Measurements from ENCODE around the gene CDKL2.
A peak's percentile ranks its signal among the peaks of the same experiment; 100 is the strongest.

The CDKL2 gene

DNA sequence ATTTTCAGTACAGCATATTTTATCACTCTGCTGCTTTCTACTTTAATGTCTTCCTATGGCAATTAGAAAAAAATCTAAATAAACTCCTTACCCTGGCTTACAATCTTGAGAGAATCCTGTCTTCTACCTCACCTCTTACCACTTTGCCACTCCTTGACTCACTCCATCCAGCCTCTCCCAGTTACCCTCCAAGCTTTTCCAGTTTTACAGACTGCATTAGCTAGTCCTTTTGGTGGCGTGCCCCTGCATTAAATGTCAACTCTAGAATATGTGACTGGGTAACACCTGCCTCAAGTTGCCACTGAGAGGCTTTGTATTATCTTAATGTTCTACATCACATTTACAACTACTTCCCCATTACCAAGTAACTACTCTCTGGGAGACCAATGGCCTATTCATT lies 7.5 kb upstream of the CDKL2 start:
- DNase-seq = no peak

DNA sequence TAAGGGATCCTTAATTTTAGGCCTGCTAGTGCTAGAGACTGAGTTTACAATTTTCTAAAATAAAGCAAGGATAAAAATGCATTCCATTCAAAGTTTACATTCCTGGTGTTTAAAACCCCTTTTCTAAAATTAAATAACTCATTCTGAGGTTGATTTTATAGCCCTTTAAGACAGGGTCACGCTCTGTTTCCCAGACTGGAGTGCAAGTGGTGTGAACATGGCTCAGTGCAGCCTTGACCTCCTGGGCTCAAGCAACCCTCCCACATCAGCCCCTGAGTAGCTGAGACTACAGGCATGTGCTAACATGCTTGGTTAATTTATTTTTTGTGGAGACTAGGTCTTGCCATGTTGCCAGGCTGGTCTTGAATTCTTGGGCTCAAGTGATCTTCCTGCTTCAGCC lies 6.8 kb upstream of the CDKL2 start:
- no peak for DNase-seq

DNA sequence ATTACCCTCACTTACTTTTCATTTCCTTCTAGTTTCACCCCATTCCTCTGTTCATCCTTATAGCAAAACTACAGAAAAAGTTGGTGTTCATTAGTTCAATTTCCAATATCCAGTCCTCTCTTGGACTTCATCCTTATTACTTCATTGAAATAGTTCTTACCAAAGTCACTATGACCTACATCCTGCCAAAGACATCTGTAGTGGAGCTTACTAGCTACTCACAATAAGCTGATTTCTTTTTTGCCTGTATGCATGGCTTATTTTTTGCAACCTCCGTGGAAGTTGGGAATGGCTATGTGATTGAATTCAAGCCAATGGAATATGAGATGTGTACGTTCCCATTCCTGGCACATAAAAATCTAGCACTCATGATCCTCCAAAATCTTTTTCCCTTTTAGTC lies 4.6 kb upstream of the CDKL2 start:
- DNase-seq = no peak

GRCh38 chr4:75634281-75634680 lies 4.0 kb upstream of the CDKL2 start:
- no peak for DNase-seq

GRCh38 chr4:75633846-75634245 lies 3.5 kb upstream of the CDKL2 start:
- DNase-seq = peak; percentile 26 to 53 (median 31)

- DNase-seq = no peak
These were observed 605 bp upstream of the CDKL2 start for GRCh38 chr4:75630937-75631329.

- DNase-seq = no peak
These were observed 1.1 kb downstream of the CDKL2 start for GRCh38 chr4:75629239-75629638.

- DNase-seq = peak in 2 of 3 donors; percentile 5 to 27
These were observed 7.3 kb downstream of the CDKL2 start for GRCh38 chr4:75623026-75623425.

DNA sequence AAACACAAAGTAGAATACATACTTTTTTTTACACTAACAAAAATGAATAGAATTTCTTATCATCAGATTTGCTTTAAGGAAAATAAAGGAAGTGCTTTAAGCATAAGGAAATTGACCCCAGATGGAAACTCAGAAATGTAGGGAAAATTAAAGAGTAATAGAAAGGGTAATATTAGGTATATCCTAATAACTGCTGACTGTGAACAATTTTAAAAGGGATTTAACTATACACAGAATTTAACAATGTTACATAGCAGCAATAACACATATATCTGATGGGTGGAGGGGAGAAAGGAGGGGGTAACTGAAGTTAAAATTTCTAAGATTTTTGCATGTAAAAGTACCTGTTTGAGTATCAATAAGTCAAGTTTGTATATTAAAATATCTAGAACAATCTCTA lies 8.6 kb downstream of the CDKL2 start:
- no peak for DNase-seq

DNA sequence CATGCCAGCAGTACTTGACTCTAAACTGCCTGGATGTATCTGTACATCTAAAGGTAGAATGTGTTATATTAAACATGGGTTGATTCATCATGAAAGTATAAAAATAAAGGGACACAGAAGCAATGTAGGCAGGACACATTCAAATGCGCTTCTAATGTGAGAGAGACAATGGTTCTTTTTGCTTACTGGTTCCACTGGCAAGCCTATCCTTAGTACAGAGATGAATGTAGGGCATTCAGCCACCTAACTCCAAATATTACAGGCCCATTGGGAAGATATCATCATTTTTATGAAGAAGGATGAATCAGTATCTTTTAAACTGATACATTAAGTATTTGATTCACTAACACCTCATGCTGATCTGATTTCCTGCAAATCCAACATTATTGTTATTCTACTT lies 18.0 kb downstream of the CDKL2 start:
- DNase-seq = no peak

GRCh38 chr4:75605928-75606327 lies 24.4 kb downstream of the CDKL2 start:
- DNase-seq = no peak

DNA sequence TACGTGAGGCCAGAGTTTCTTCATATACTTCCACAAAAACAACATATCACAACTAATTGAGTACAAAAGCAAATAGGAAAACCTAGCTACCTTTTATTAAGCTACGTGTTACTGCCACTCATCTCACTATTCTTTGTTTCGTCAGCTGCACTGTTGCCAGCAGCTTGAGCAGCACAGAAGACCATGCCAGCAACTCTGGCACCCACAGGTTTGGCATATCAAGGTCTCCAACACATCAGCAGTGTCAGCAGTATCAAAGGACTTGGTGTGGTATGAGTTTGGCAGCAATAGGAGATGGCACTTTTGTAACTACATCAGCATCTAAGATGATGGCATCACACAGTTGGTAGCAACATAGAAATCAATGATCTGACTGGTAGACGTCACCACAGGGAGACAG lies 30.7 kb downstream of the CDKL2 start:
- DNase-seq = no peak

- DNase-seq = peak in 2 of 3 donors; percentile 8 to 31
These were observed 31.9 kb downstream of the CDKL2 start for GRCh38 chr4:75598390-75598789.

DNA sequence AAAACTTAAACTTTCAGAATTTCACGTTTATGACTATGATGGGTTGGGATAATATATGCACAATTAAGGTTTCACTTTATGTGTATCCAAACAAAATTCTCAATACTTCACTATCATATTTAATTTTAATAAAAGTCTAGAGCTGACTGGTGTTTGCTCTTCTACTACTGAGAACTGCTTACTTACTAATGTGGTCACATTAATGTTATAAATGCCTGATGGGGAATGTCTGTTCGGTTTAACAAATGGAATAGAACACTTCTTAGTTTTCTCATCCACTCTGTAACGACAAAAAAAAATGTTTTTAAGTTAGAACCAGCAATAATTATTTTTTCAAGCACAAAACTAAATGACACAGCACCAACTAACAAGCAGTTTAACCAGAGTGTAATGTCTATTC lies 34.3 kb downstream of the CDKL2 start:
- no peak for DNase-seq

- DNase-seq = no peak
These were observed 36.9 kb downstream of the CDKL2 start for GRCh38 chr4:75593393-75593792.

- no peak for DNase-seq
These were observed 46.3 kb downstream of the CDKL2 start for GRCh38 chr4:75584067-75584466.

- DNase-seq = no peak
These were observed 62.6 kb downstream of the CDKL2 start for GRCh38 chr4:75567725-75568124.

GRCh38 chr4:75566911-75567310 lies 63.4 kb downstream of the CDKL2 start:
- DNase-seq = peak in 2 of 3 donors; percentile 52 to 56

- DNase-seq = no peak
These were observed 64.8 kb downstream of the CDKL2 start for GRCh38 chr4:75565481-75565880.

DNA sequence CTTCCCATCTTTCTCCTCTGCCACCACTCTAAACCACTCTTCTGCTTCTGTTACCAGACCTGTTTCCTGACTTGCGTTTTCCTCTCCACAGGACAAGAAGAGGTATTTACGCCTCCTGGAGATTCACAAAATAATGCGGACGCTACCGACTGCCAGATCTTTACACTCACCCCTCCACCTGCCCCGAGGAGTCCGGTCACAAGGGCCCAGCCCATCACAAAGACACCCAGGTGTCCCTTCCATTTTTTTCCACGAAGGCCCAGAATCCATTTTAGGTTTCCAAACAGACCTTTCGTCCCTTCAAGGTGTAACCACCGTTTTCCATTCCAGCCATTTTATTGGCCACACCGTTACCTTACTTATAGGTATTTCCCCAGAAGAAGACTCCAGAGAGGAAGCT lies 66.3 kb downstream of the CDKL2 start:
- DNase-seq = no peak

GRCh38 chr4:75561789-75562188 lies 68.5 kb downstream of the CDKL2 start:
- no peak for DNase-seq

DNA sequence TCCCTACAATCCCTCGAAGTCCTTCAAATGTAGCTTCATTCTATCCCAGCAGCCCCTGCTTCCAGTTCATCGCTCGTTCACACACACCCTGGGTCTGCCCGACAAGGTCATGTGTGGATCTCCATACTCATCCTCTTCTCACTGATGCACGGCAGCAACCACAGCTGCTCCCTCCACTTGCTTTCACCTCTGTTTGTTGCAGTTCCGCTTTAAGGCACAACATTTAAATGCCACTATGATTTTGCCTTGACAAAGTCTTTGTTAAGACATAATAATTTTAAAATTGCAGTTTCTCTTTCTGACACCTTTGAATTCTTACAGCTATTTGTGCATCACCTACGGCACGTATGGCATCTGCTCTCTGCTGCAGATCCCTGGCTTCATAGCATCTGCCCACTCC lies 72.6 kb downstream of the CDKL2 start:
- no peak for DNase-seq

GRCh38 chr4:75555294-75556164 lies 74.8 kb downstream of the CDKL2 start, which contains the start of gene ODAPH:
Gene ODAPH (plus strand): TSS chr4:75556066. CDS start chr4:75556083, 17 bp downstream.
- DNase-seq = no peak

- no peak for DNase-seq
These were observed 77.9 kb downstream of the CDKL2 start for GRCh38 chr4:75552452-75552851.

DNA sequence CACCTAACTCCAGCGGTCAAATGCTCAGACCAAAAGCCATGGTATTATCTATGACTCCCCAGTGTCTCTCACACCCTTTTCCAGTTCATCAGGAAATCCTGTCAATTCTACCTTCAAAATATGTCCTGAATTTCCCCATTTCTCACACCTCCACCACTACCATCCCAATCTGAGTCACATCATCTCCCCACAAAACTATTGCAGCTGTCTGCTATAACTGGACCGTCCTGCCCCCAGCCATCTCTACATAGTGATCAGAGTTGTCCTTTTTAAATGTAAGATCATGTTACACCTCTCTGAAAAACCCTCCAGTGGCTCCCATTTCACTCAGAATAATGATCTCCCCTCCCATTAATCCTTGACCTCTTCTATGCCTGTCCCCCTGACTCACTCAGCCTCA lies 81.3 kb downstream of the CDKL2 start:
- no peak for DNase-seq

All from suppressor macrophage treated with lipopolysaccharide for 1 hour (primary cell).